HAP-1 (cell line): ENCODE results near the gene PSORS1C1.

Experiments
- DNase-seq, 2 experiments: peaks; one replicate each; pipeline ENCODE4 v3.0.0-alpha.2; 2016 to 2020; ENCODE audit warnings: low spot score in 2 of 2
- H3K27me3 ChIP-seq: fragments of 250-450 bp; sonication (Bioruptor Pico); 2 replicates; pipeline ENCODE4 v1.5.1; 2020; ENCODE audit warnings: low read depth, mild to moderate bottlenecking, moderate library complexity
- H3K36me3 ChIP-seq: fragments of 250-450 bp; sonication (Bioruptor Pico); replicated peaks from 2 replicates; pipeline ENCODE4 v1.5.1; 2020; ENCODE audit warnings: mild to moderate bottlenecking
- H3K4me1 ChIP-seq: fragments of 250-450 bp; sonication (Bioruptor Pico); 2 replicates; pipeline ENCODE4 v1.5.1; 2020; ENCODE audit warnings: mild to moderate bottlenecking
- H3K4me3 ChIP-seq: fragments of 250-450 bp; sonication (Bioruptor Pico); 2 replicates; pipeline ENCODE4 v1.5.1; 2020; ENCODE audit warnings: mild to moderate bottlenecking, moderate library complexity
- H3K9me3 ChIP-seq: fragments of 250-450 bp; sonication (Bioruptor Pico); 2 replicates; pipeline ENCODE4 v1.5.1; 2020; ENCODE audit warnings: mild to moderate bottlenecking, moderate library complexity
- in situ Hi-C: fragments of 300-500 bp; cut with MboI; formaldehyde crosslinking; loops from 3 replicates; pipeline ENCODE4 v1.14.3; 2020; ENCODE audit warnings: low sequenced_read_pairs, inconsistent platforms, mixed read lengths

Gene PSORS1C1

GRCh38 chr6:31142361-31142761 lies 27.8 kb downstream of the PSORS1C1 start:
- peaks cover 16% of the 10 kb centered on the region for H3K36me3 ChIP-seq
- H3K4me3 ChIP-seq, result no peak overlapping the region
- peaks cover 3% of the 10 kb centered on the region for H3K4me1 ChIP-seq
- H3K9me3 ChIP-seq, result no peaks in the 10 kb centered on the region
- DNase-seq, result peak in 1 of 2 experiments; percentile 46
- H3K27me3 ChIP-seq, result no peaks in the 10 kb centered on the region
- in situ Hi-C loops, result no loop called here

- Histone ChIP-seq H3K9me3 (no peaks in the 10 kb centered on the region), H3K36me3 (peaks cover 16% of the 10 kb centered on the region), H3K4me1 (no peaks in the 10 kb centered on the region), H3K4me3 (no peak overlapping the region), H3K27me3 (no peaks in the 10 kb centered on the region)
- in situ Hi-C loops, result no loop called here
- DNase-seq, result no peak
Measured at GRCh38 chr6:31143148-31143547, 28.5 kb downstream of the PSORS1C1 start.

- no peak for DNase-seq
- Histone ChIP-seq H3K4me1 (no peaks in the 10 kb centered on the region), H3K9me3 (no peaks in the 10 kb centered on the region), H3K4me3 (no peak overlapping the region), H3K36me3 (peaks cover 16% of the 10 kb centered on the region), H3K27me3 (no peaks in the 10 kb centered on the region)
- in situ Hi-C loops, result no loop called here
Measured at GRCh38 chr6:31144296-31144969, 29.8 kb downstream of the PSORS1C1 start.

GRCh38 chr6:31144970-31145340 lies 30.4 kb downstream of the PSORS1C1 start:
- no peaks in the 10 kb centered on the region for H3K4me1 ChIP-seq
- no peak for DNase-seq
- H3K36me3 ChIP-seq, result peaks cover 21% of the 10 kb centered on the region
- H3K4me3 ChIP-seq, result no peak overlapping the region
- H3K9me3 ChIP-seq, result no peaks in the 10 kb centered on the region
- in situ Hi-C loops, result no loop called here
- H3K27me3 ChIP-seq, result no peaks in the 10 kb centered on the region

- Histone ChIP-seq H3K27me3 (no peaks in the 10 kb centered on the region), H3K9me3 (no peaks in the 10 kb centered on the region), H3K4me1 (no peaks in the 10 kb centered on the region), H3K4me3 (no peak overlapping the region), H3K36me3 (peaks cover 25% of the 10 kb centered on the region)
- DNase-seq, result no peak
- in situ Hi-C loops, result no loop called here
Measured at GRCh38 chr6:31145386-31145785, 30.8 kb downstream of the PSORS1C1 start.

- H3K9me3 ChIP-seq, result no peaks in the 10 kb centered on the region
- H3K4me1 ChIP-seq, result no peaks in the 10 kb centered on the region
- no peak overlapping the region for H3K4me3 ChIP-seq
- peaks cover 19% of the 10 kb centered on the region for H3K36me3 ChIP-seq
- in situ Hi-C loops, result no loop called here
- H3K27me3 ChIP-seq, result no peaks in the 10 kb centered on the region
- DNase-seq, result no peak
Measured at GRCh38 chr6:31149827-31150447, 35.3 kb downstream of the PSORS1C1 start.

GRCh38 chr6:31152781-31153180 lies 38.2 kb downstream of the PSORS1C1 start:
- H3K27me3 ChIP-seq, result no peaks in the 10 kb centered on the region
- H3K4me3 ChIP-seq, result no peak overlapping the region
- H3K9me3 ChIP-seq, result no peaks in the 10 kb centered on the region
- H3K4me1 ChIP-seq, result peaks cover 5% of the 10 kb centered on the region
- no peak for DNase-seq
- in situ Hi-C loops, result no loop called here
- H3K36me3 ChIP-seq, result peaks cover 35% of the 10 kb centered on the region

GRCh38 chr6:31154436-31154835 lies 39.8 kb downstream of the PSORS1C1 start:
- no peak for DNase-seq
- Histone ChIP-seq H3K9me3 (no peaks in the 10 kb centered on the region), H3K4me1 (peaks cover 5% of the 10 kb centered on the region), H3K4me3 (no peak overlapping the region), H3K36me3 (peaks cover 35% of the 10 kb centered on the region), H3K27me3 (no peaks in the 10 kb centered on the region)
- in situ Hi-C loops, result no loop called here

- peaks cover 11% of the 10 kb centered on the region for H3K4me1 ChIP-seq
- in situ Hi-C loops, result no loop called here
- peaks cover 37% of the 10 kb centered on the region for H3K36me3 ChIP-seq
- no peaks in the 10 kb centered on the region for H3K27me3 ChIP-seq
- no peak overlapping the region for H3K4me3 ChIP-seq
- no peak for DNase-seq
- no peaks in the 10 kb centered on the region for H3K9me3 ChIP-seq
Measured at GRCh38 chr6:31156641-31157040, 42.0 kb downstream of the PSORS1C1 start.

- DNase-seq, result no peak
Measured at GRCh38 chr6:31157513-31158139, 43.0 kb downstream of the PSORS1C1 start, which contains the start of gene CCHCR1. TSS of gene CCHCR1 (minus strand) at chr6:31157802. CDS start at chr6:31157600, 202 bp downstream.

GRCh38 chr6:31158140-31158862 lies 43.7 kb downstream of the PSORS1C1 start, which contains the start of gene TCF19:
TSS of gene TCF19 (plus strand) at chr6:31158589. CDS start at chr6:31159470, 881 bp downstream.
- no peaks in the 10 kb centered on the region for H3K9me3 ChIP-seq
- in situ Hi-C loops, result no loop called here
- DNase-seq, result peak; percentile 96 to 98
- H3K4me1 ChIP-seq, result peaks cover 11% of the 10 kb centered on the region
- H3K4me3 ChIP-seq, result peak within 1 kb of the TSS; percentile 79
- H3K27me3 ChIP-seq, result no peaks in the 10 kb centered on the region
- peaks cover 49% of the 10 kb centered on the region for H3K36me3 ChIP-seq

More at GRCh38 chr6:31157513-31158139, 43.0 kb downstream of the PSORS1C1 start, which contains the start of gene CCHCR1:
- Histone ChIP-seq H3K27me3 (no peaks in the 10 kb centered on the region), H3K9me3 (no peaks in the 10 kb centered on the region), H3K4me3 (peak within 1 kb of the TSS; percentile 79), H3K4me1 (peaks cover 11% of the 10 kb centered on the region), H3K36me3 (peaks cover 44% of the 10 kb centered on the region)
- in situ Hi-C loops, result no loop called here

GRCh38 chr6:31158863-31159855 lies 44.6 kb downstream of the PSORS1C1 start:
- in situ Hi-C loops, result no loop called here
- Histone ChIP-seq H3K27me3 (no peaks in the 10 kb centered on the region), H3K36me3 (peaks cover 51% of the 10 kb centered on the region), H3K4me3 (peak overlapping the region; percentile 79), H3K9me3 (no peaks in the 10 kb centered on the region), H3K4me1 (peaks cover 11% of the 10 kb centered on the region)
- DNase-seq, result peak; percentile 33 to 69
